Kidney glomerular epithelial cell (primary cell): Measurements from ENCODE around the gene FOXB2.
"Not testable (repeated sequence)": the region's sequence is repeated elsewhere in the genome, so short reads cannot be mapped to it uniquely, and the experiment has no call there.

Source experiments
- DNase-seq: peaks from one replicate; lab custom pipeline; 2025; lab: John Stamatoyannopoulos, UW

The FOXB2 gene

DNA sequence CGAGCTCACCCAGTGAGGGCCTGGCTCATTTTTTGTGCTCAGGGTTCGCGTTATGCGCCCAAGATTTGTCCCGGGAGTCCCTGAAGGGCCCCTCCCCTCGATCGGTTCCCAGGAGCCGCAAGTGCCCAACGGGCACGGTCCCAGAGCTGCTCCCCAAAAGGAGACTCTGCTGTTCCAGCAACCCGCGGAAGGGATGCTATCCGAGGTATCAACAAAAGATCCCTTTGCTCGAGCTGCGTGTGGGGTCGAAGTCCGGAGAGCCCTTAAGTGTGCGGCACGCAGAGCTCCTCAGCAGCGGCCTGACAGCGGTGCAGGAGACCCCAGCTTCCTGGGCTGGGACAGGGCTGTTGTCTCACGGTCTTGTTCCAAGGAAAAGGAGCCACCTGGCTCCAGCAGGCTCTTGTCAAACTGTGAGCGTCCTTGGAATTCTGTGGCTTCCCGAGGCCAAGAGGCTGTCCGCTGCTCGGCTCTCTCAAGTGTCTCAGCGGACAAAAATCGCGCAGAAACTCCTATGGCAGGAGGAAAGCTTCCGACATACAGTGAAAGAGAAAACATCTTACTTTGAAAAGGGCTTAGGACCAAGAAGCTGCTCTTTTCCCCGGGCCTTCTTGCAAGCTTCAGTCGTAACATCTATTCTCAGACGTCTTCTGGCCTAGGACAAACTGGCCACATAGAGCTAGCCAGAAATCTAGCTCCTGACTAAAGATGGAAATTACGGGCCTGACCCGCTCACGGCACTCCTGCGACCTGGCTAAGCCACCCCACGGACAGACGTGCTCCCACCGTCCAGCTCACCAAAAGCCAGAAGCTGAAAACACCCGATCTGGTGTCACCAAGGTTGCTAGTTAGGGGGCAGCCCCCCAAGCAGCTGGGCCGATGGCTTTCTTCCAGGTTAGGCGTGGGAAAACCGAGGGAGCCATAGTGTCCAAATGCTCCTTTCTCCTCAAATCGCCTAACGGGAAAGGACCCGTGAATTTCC is 2.6 kb upstream of the FOXB2 start:
- no peak for DNase-seq

DNA sequence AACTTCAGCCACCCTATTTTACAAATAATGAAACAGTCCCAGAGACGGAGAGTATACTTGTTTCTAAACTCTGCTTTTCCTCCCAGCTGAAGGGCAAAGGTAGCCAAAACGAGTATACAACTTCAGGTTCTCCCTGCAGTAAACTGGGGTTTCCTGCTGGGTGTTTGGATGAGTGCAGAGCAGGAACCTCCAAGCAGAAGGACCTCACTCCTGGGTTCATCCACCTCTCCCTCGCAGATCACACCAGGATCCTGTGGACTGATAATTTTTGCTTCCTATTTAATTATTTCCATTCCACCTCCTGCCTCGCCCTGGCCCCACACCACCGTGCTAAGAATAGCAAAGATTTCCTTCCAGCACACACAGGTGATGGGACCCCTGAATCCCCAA is 2.0 kb upstream of the FOXB2 start:
- no peak for DNase-seq

DNA sequence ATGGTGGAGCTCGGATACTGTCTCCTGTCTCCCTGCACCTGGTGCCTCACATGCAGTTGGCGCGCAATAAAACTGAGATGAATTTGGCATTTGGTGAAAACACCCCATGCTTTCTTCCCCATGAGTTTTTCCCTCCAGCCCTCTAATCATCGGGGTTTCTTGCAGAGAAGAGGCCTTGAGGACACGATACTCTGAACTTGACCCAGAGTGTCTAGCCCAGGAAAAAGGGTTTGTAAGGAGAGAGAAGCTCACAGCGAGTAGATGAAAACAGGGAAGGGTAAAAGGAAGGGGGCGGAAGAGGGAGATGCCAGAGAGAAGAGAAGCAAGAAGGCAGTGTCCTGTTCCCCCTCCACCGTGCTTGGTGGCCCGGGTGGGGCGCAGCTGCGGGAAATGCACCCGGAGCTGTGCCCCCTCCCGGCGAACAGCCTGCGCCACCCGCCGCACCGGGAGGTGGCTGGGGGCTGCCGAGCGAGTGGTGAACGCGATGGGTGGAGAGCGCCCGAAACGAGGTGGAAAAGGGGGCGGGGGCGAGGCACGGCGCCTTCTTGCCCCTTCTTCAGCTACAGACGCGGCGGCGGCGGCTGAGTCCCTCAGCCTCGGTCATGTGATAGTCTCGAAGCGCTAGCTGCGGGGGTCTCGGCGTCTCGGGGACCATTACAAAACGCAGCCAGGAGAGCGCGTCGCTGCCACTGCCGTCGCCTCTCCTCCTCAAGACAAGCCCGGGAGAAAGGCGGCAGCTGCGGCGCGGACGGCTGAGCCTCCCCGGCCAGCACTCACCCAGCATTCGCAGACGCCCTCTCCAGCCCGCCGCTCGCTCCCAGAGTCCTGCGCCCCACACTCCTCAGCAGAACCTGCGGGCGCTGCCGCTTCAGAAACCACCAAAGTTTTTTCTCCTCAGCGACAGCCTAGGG is 1.1 kb upstream of the FOXB2 start:
- no peak for DNase-seq

DNA sequence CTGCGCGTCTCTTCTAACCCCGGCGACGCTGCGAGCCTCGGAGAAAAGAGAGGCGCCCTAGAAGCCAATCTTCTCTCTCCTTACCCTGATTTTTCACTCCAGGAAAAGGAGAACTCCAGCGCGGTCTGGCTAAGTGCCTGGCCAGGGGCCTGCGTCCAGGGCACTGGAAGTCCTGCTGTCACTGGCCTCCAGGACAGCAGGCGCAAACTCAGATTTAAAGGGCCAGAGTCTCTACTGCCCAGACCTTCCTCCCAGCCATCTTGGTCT is 553 bp upstream of the FOXB2 start:
- no peak for DNase-seq

DNA sequence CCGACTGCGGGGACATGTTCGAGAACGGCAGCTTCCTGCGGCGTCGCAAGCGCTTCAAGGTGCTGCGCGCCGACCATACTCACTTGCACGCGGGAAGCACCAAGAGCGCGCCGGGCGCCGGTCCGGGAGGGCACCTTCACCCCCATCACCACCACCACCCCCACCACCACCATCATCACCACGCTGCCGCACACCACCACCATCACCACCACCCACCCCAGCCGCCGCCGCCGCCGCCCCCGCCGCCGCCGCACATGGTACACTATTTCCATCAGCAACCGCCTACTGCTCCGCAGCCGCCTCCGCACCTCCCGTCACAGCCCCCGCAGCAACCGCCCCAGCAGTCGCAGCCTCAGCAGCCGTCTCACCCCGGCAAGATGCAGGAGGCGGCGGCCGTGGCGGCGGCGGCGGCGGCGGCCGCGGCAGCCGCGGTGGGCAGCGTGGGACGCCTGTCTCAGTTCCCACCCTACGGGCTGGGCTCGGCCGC is 514 bp downstream of the FOXB2 start:
- no peak for DNase-seq

DNA sequence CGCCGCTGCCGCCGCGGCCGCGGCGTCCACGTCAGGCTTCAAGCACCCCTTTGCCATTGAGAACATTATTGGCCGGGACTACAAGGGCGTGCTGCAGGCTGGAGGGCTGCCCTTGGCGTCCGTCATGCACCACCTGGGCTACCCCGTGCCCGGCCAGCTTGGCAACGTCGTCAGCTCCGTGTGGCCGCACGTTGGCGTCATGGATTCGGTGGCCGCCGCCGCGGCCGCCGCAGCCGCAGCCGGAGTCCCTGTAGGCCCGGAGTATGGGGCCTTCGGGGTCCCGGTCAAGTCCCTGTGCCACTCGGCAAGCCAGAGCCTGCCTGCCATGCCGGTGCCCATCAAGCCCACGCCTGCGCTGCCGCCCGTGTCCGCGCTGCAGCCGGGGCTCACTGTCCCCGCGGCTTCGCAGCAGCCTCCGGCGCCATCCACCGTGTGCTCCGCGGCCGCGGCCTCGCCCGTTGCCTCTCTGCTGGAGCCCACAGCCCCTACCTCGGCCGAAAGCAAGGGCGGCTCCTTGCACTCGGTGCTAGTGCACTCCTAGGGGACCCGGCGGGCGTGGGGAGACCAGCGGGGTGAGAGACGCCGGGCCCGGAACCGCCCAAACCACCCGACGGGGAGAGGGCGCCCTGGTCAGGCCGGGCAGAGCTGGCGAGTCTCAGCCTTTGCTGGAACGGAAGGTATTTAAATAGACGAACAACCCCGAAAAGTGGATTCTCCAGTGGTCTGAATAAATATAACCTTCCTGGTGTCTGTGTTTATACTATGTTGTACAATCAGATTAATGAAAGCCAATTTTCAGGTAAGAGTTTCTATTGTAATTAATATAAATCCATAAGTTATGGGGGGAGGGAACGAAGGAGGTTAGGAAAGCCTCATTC is 1.2 kb downstream of the FOXB2 start:
- no peak for DNase-seq

DNA sequence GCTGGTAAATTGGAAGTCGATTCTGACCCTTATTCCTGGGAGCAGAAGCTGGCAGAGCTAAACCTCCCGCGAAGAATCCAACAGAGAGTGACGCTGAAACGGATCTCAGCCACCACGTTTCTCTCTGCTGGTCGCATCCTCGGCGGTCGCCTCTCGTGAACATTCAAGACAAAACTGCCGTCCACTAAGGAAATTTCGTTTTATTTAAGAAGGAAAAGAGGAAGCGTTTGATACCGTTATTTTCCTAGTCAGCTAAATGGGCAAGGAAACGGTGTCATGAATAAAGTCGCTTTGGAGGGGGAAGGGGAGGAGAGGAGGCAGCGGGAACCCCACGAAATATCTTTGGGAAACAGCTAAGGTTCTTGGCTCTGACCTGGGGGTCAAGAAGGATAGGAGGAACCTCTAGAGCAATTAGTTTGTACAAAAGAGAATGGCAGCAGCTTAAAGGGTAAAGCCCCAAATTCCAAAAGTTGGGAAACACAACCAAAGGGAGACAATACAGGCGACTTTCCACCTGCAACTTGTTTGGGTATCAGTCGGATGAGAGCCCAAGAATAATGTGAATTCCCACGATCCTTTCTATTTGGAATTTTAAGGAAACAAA is 1.9 kb downstream of the FOXB2 start:
- no peak for DNase-seq

DNA sequence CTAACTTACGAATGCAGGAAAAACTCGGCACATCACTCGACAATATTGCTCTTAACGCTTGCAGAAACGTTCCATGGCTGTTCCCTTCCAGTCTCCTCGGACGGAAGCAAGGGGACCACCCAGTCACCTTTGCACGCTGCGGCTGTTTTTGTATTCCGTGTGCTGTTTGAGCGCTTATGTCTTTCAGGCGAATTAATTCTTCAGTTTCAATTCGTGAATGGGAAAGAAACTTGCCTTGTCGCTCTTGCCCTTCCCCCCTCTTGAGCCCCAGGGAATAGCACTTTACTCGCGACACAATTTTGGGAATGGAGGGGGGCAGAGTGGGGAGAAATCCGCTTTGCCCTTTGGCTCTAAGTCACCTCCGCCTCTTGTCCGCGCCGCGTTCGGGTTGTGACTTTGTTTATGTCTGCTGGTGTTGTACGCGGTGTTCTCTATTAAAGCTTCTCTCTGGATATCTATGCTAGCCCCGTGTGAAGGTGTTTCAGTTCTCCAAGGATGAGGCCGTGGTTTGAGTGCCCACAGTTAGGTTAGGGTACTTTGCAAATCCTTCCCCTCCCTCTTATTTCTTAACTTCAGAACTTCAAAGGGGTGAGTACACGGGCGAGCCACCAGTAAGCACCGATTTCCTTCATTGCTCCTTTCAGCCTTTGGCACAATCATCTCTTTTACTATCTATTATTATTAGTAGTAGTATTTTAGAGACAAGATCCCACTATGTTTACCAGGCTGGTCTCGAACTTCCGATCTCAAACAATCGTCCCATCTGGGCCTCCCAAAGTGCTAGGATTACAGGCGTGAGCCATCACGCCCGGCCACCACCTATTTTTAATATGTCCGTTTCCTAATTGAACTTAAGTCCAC is 2.7 kb downstream of the FOXB2 start:
- no peak for DNase-seq

DNA sequence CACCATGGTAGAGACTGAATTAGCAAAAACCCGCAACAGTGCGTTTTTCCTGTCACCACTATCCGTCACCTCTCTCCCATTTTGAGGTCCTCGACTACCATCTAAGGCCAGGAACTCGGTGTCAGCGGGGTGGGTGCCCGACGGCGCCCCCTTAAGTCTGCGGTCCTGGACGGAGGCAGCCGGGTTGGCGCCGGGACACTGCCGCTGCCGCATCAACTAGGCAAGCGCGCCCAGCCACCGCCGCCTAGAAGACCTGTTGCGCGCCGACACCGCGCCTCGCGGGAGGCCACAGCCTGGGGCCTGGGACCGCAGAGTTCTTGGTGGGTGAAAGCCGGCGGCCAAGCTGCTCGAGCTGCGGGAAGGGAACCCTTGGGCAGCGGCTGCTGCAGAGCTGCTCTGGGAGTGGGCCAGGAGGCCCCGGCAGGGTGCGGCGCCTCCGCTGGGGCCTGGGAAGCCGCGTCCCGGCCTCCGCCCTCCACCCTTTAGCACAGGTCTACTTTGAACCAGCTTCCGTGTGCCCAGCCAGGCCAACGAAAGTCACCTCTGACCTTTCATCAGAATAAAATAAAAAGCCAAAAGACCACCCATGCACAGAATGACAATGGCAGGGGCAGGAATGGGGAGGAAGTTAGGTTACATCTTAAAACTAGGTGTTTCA is 3.5 kb downstream of the FOXB2 start:
- DNase-seq = no peak

DNA sequence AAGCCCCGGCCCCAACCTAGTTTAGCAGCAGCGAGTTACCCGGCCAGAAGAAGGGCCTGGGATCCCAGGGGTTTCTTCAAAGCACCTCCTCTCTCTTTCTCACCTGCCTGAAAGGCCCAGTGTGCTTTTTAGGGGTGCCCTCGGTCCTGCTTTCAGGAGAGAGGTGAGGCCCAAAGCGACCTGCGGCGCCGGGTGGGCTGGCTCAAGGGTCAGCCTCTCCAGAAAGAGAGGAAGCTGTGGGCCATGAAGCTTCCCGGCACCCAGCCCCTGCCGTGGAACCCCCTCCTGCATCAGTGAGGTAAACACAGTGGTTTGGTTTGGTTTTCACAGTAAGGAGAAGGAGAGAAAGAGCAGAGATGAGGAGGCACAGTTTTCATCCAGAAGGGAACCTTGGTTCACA is 4.3 kb downstream of the FOXB2 start:
- DNase-seq = no peak

DNA sequence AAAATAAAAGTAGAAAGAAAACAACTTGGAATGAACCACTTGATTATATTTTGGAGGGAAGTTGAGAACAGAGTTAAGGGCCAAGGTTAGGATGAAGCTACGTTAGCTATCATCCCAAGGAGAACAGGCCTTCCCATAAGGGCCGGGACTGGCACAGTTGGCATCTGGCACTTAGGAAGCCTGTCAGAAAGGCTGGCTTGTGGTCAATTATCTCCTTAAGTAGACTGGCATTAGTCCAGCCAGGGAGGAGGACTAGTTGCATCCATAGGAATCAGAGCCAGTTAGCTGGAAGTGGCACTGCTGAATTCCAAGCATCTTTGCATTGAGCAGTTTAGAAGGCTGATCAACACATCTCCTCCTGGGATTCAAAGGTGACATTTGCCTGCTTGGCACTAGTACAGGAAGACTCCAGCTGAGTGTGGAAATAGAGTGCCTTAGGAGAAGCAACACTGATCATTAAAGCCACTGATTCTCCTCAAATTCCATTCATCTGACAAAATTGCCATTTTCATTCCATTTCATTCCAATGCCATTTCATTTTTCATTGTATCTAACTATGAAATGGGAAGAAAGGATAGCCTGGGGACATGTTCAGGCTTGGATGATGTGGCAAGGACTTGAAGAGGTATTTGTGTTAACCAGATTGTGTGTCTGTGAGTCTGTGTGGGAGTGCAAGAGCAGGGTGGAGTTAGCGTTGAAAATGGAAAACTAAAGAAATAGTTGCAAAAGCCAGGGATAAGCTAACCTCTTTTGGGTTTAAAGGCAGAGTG is 5.5 kb downstream of the FOXB2 start:
- DNase-seq = no peak

DNA sequence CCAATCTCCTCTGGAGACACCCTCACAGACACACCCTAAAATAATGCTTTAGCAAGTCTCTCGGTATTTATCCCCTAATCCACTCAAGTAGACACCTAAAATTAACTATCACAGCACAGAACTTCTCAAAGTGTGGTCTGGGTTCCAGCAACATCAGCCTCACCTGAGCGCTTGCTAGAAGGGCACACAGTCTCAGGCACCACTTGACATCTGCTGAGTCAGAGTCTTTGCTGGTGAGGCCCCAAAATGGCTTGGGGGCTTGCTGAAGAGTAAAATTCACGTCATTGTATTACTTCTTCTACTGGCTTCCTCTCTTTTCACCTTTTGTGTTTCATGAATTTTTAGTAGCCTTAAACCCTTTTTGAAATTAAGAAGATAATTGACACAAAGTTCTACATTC is 9.0 kb downstream of the FOXB2 start:
- no peak for DNase-seq

DNA sequence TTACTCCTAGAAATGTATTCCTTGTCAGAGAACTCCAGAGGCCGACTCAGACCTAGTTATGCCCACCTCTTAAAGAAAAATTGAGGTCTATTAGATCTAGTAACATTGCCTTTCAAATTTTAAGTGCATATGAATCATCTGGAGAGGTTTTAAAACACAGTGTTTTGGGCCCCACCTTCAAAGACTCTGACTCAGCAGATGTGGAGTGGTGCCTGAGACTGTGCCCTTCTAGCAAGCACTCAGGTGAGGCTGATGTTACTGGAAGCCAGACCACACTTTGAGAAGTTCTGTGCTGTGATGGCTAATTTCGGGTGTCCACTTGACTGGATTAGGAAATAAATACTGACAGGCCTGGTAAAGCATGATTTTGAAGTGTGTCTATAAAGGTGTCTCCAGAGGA is 10.6 kb downstream of the FOXB2 start:
- no peak for DNase-seq

DNA sequence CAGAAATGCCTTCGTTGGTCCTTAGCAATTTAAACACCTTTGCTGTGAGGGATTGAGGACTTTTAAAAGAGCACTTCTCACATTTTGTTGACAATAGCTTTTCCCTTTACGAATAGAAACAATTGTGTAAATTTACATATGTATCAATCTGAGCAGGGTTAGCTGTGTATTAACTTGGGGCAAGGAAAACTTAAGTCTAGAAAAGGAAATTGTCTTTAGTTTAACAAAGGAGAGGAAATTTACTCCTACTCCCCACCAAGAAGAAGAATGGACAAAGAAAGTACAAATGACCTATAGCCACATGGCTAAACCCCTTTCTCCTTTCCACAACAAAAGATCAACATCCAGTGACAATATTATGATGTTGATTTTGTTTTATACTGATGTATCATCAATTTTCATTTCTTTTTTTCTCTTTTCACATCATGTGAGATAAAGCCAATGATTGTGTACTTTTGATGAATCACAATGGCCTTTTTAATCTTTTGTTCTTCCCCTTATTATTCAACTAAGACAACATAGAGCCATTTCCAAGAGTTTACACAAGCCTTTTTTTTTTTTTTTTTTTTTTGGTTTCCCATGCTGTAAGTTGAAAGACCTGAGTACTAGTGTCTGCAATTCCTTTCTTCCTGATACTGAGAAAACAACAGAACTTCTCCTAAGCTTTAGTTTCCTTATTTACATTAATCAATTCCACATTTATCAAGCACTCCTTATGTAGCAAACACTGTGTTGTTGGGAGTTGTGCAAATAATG is 19.0 kb downstream of the FOXB2 start:
- no peak for DNase-seq

DNA sequence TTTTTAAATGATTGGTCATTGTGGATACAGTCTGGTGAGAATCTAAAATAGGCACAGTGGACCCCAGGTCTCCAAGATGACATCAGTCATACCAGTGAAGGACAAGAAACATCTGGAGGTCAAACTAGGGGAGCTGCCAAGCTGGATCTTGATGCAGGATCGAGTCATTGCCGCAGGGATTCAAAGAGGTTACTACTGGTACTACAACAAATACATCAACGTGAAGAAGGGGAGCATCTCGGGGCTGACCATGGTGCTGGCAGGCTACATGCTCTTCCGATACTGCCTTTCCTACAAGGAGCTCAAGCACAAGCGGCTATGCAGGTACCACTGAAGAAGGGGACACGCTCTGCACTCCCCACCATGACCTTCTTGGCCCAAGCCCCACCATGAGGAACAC is 20.9 kb downstream of the FOXB2 start:
- no peak for DNase-seq

DNA sequence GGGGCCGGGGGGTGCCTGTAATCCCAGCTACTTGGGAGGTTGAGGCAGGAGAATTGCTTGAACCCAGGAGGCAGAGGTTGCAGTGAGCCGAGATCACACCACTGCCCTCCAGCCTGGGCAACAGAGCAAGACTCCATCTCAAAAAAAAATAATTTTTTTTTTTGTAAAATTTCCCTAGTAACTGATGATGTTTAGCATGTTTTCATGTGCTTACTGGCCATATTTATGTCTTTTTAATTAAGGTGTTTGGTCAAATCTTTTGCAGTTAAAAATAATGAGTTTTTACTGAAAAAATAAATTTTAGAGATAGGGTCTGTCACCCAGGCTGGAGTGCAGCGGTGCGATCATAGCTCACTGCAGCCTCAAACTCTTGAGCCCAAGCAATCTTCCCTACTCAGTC is 24.3 kb downstream of the FOXB2 start:
- not testable (repeated sequence) for DNase-seq

DNA sequence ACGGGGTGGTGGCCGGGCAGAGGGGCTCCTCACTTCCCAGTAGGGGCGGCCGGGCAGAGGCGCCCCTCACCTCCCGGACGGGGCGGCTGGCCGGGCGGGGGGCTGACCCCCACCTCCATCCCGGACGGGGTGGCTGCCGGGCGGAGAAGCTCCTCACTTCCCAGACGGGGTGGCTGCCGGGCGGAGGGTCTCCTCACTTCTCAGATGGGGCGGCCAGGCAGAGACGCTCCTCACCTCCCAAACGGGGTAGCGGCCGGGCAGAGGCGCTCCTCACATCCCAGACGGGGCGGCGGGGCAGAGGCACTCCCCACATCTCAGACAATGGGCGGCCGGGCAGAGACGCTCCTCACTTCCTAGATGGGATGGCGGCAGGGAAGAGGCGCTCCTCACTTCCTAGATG is 41.2 kb downstream of the FOXB2 start:
- not testable (repeated sequence) for DNase-seq

DNA sequence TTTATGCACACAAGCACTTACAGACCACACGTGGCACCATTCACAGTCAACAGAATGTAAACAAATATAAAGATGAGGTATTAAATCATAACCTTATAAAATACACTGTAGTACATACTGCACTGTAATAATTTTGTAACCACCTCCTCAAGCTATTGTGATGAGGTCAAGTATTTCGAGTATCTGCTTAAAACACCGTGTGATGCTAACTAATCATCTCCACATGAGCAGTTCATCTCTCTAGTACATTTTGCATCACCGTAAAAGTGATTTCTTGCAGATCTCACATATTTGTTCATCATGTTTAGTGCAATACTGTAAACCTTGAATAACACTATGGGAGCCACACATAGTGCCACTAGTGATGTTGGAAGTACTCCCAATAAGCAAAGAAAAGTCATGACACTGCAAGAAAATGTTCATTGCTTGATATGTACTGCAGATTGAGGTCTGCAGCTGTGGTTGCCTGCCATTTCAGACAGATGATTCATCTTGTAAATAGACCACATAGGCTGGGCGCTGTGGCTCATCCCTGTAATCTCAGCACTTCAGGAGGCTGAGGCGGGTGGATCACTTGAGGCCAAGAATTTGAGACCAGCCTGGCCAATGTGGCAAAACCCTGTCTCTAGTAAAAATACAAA is 44.3 kb downstream of the FOXB2 start:
- peak; percentile 40 for DNase-seq
